CD1c-positive myeloid dendritic cell (primary cell): ENCODE results near the gene ZFP30.
"Not testable (repeated sequence)": the region's sequence is repeated elsewhere in the genome, so short reads cannot be mapped to it uniquely, and the experiment has no call there.

ENCODE experiments used
- DNase-seq: peaks from one replicate; pipeline ENCODE4 v3.0.0-alpha.2; 2016; ENCODE audit errors: extremely low spot score

The ZFP30 gene

DNA sequence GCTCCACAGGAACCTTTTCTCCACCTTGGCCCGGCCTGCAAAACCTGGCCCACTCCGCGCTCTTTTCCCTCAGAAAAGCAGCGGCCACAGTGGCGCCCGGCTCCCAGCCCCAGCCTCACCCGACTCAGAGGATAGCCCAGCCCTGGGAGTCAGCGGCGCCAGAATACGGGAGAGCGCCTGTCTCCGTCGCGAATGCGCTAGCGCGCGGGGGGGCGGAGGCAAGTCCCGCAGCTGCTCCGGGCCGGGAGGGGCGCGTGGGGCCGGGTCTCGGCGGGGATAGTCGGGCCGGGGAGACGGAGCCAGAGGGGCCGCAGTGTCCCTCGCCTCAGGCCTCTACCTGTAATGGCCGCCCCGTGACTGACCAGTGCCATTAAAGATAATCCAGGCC lies at the start of gene ZFP30:
Gene ZFP30, minus strand, starts transcription at position 165 of the 388 bp plus-strand sequence. CDS start 7,643 bp downstream, outside the sequence.
- peak; percentile 80 for DNase-seq

DNA sequence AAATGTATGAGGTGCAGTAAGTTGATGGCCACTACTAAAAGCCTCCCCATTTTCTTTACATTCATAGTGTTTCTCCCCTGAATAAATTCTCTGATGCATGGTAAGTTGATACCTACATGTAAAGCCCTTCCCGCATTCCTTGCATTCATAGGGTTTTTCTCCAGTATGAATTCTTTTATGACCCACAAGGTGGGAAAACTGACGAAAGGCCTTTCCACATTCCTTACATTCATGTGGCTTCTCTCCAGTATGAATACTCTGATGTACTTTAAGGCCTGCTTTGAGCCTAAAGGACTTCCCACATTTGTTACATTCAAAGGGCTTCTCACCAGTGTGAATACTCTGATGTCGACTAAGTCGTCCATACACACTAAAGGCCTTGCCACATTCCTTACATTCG lies 43.8 kb upstream of the ZFP30 start:
- DNase-seq, result no peak

DNA sequence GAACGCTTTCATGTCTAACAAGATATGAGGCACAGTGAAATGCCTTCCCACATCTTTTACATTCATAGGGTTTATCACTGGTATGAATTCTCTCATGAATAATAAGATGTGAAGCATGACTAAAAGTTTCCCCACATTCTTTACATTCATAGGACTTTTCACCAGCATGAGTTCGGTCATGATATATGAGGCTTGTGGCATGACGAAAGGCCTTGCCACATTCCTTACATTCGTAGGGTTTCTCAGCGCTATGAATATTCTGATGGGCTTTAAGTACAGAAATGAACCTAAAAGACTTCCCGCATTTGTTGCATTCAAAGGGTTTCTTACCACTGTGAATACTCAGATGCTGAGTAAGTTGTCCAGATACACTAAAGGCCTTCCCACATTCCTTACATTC lies 43.0 kb upstream of the ZFP30 start:
- DNase-seq, result no peak

DNA sequence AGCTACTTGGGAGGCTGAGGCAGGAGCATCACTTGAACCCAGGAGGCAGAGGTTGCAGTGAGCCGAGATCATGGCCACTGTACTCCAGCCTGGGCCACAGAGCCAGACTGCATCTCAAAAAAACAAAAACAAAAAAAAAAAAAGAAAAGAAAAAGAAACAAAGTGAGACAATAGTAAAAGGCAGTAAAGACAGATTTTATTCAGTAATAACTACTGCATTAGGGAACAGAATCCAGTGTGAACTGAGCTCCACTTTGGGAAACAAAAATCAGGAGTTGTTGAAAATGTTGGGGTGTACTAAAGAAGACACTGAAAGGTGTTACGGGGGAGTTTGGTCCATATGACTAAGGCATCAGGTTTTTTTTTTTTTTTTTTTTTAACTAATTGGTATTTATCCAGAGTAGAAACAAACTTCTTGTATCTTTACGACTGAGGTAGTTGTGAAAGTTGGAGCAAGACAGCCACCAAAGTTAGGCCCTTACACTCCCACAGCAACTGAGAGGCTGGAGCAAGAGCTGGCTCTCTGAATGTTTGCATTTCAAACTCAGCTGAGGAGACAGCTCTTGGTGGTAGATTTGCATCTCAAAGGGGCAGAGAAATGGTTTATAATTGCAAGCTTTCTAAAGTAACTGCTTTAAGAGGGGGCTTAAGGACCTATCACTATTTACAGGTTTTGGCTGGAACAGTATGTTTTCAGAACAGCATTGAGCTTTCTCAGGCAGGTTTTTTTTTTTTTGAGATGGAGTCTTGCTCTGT lies 40.1 kb upstream of the ZFP30 start:
- DNase-seq, result no peak

DNA sequence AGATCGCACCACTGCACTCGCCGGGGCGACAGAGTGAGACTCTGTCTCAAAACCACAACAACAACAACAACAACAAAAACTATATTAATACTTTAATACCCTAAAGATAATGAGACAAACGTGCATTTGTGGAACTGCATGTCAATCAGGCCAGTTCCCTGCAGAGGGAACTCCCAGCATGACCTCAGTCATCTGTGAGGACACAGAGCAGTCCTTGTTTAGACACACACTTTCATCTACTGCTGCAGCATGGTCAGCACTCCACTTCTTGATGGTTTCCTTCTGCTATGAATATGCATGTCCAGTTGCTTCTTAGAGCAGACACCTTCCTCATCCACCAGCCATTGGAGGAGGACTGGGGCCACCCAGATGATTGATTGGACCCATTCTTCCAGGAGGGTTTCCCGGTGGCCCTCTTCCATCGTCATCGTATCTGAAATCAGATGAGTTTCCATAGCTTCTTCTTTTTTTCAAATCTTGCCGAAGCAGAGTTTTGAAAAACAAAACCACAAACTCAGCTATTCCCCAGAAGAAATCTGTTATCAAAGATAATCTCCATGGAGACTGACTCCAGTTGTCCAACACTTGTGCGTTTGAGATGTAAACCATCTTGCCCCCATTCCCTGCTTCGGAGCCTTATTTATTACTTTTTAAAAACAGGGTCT lies 37.8 kb upstream of the ZFP30 start:
- DNase-seq, result no peak

DNA sequence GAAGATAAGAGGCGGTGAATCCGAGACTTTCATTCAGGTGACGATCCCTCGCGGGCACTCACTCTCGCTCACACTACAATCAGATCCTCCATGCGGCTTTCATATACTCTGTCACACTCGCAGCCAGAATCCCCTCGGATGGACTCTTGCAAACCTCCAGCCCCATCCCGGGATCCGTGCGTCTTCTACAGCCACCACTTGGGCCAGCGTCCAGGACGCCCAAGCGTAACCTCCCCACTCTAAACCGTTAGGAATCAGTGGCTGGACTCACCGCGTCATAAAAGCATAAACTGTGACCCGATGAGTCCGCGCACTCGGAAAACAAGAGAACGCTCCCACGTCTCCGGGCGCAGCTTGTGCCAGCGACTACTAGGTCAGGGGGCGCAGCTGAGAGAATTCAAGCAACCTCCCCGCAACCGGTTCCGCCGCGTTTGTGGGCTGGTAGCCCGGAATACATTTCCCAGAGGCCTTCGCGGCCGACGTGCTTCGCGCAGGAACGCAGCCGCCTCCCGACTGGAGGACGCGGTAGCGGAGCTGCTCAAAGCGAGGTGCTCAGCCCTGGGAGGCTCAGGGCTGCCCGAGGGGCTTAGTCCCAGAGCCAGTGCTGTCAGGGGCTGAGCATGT lies 36.7 kb upstream of the ZFP30 start:
- peak; percentile 84 for DNase-seq

DNA sequence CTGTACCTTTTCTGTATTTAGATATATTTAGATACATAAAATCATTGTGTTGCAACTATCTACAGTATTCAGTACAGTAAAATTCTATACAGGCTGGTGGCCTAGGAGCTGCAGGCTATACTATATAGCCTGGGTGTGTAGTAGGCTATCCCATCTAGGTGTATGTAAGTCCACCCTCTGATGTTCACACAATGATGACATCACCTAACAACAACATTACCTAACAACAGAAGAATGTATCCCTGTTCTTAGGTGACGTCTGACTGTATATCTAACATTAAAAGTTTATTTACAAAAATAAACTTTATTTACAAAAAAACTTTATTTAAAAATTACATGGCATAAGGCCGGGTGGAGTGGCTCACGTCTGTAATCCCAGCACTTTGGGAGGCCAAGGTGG lies 28.3 kb upstream of the ZFP30 start:
- DNase-seq, result no peak

DNA sequence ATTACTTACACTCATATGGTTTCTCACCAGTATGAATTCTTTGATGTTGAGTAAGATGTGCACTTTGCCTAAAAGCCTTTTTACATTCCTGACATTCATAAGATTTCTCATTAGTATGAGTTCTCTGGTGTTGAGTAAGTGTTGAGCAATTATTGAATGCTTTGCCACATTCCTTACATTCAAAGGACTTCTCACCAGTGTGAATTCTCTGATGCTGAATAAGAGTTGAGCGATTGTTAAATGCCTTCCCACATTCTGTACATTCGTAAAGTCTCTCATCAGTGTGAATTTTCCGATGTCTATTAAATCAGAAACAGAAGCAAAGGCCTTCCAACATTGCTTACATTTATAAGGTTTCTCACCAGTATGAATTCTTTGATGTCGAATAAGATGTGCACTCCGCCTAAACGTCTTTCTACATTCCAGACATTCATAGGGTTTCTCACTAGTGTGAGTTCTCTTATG lies 14.2 kb upstream of the ZFP30 start:
- DNase-seq, result no peak

DNA sequence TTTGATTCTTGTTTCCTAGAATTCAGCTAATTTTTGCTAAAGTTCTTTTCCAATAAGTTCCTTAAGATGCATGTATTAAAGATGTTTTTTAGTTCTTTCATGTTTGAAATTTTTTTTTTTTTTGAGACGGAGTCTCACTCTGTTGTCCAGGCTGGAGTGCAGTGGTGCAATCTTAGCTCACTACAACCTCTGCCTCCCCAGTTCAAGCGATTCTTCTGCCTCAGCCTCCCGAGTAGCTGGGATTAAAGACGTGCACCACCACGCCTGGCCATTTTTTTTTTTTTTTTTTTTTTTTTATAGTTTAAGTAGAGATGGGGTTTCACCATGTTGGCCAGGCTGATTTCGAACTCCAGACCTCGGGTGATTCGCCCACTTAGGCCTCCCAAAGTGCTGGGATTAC lies 1.9 kb upstream of the ZFP30 start:
- DNase-seq, result not testable (repeated sequence)

DNA sequence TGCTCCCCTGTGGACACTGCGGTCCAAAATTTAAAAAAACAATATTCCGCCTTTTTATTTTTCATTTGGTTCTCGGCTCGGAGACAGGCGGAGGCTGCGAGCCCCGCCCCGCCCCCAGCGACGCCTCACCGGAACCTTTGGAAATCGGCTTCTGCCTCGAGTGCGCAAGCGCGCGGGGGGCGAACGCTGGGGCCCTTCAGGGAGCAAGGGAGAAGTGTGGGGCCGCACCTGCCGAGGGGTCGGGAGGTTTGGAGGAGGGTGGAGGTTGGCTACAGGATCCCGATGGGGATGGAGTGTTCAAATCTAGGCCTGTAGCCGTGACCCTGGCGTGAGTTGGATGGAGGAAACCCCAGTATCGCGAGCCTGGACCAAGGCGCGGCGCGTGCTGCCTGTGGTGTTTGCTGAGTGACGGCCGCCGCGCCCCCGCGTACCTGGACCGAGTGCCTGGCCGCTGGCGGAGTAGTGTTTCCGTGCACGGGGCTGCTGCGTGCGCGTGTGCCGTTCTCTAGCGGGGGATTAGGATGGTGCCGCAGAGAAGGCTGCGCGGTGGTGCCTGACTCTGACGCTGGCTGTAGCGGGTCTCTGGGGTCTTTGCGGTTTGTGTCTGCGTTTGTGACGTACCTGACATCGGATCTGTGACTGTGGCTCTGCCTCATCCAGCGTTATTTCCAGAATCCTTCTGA lies 565 bp upstream of the ZFP30 start:
- peak; percentile 83 for DNase-seq

DNA sequence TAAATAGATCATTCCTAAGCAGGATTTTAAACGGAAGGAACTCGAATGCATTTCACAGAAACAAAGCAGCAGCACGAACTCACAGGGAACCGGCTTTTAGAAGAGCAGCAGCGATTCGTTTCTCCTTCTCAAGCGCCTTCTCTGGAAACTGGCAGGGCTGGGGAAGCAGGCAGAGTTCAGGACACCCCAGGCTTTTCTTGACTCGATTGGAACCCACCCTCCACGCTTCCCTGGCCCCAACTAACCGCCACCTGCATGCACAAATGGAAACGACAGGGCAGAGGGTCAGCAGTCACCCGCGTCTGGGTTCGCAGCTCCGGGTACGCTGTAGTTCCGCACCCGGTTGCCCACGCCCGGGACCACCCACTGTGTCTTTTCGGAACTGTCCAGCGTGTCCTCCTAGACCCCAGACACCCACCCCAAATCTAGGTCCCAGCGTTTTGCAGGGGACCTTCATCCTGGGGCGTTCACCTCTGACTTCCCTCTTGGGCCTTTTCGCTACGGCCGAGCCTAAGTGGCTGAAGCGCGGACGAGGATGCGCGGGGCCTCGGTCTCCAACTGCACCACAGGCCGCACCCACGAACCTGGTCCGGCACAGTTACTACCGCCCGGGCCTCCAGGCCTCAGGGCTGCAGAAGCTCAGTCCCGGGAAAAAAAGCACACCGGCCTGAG lies 500 bp downstream of the ZFP30 start:
- DNase-seq, result peak; percentile 36

DNA sequence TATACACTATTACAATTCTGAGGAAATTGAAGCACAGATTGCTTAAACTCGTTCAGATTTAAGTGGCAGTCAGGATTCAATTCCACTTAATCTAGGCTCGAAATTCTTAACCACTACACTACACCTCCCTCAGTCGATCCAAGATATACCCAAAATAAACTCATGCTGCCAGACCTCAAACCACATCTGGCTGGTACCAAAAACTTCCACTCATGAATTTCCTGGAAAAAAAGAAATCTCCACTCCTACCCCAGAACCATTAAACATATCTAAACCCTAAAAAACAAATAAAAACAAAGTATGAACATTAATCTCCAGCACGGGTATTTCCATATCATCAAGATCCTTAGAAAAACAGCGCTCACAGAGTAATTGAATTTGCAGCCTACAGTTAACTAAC lies 1.1 kb downstream of the ZFP30 start:
- no peak for DNase-seq

DNA sequence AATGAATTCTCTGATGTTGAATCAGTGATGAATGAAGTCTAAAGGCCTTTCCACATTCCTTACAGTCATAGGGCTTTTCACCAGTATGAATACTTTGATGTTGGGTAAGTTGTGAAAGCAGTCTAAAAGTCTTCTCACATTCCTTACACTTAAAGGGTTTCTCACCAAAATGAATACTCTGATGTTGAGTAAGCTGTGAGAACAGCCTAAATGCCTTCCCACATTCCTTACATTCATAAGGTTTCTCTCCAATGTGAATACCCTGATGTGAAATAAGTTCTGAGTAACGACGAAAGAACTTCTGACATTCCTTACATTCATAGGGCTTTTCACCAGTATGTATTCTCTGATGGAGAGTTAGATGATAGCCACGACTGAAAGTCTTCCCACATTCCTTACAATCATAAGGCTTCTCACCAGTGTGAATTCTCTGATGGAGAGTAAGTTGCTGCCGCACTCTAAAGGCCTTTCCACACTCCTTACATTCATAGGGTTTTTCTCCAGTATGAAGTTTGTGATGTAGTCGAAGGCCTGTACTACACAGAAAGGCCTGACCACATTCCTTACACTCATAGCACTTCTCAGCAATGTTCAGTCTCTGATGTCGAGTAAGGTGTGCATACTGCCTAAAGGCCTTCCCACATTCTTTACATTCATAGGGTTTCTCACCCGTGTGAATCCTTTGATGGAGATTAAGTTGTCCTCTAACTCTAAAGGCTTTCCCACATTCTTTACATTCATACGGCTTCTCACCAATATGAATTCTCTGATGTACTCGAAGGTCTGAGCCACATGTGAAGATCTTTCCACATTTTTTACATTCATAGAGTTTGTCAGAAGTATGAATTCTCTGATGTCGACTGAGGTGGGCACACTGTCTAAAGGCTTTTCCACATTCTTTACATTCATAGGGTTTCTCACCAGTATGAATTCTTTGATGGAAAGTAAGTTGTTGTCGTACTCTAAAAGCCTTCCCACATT lies 19.9 kb downstream of the ZFP30 start:
- no peak for DNase-seq

DNA sequence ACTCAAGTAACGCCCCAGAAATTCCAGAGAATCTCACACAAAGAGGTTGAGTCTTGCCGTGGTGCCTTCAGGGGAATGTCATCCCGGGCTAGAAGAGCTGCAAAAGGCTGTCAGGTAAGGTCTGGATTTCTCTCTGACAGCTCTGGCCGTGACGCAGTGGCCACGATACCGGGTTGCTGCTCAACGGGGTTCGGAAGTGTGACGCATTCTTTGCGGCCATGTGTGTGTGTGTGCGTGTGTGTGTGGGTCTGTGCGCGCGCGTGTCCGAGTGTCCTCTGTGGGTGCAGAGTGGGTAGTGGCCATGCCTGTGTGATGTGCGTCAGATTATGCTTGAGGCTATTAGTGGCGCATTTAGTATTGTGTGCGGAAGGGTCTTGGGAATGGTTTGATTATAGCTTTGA lies 60.3 kb downstream of the ZFP30 start:
- peak; percentile 54 for DNase-seq

DNA sequence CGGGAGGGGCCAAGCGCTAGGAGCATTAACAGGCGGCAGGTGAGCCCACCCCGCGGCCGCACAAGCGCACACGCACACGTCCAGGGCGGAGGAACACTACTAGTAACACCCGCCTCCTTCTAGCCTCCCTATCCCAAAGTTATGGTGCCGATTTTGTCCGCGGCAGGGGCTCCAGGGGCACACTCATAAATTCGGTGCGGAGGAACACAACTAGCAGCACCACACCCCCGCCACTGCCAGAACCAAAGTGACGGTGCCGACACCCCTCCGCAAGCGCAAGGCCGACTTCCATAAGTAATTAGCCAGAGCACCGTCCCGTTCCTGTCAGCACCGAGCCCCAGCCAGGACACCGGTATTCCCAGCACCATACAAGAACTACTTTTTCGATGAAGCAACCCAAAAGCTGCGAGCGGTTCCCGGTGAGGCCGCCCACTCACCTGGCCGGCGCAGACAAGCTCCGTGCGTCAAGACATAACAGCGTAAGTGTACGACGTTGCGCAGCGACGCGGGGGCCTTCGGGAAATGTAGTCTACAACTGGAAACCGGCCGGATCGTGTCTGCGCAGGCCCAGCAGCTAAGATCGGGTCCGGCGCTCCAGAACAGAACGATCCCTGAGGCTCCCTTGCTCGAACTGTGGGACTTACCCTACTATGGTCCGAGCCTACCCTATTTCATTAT lies 60.8 kb downstream of the ZFP30 start, which contains the start of the genes ZNF540 and ZNF571:
Gene ZNF540, plus strand, starts transcription at position 573 of the 678 bp plus-strand sequence. CDS start 3,572 bp downstream, outside the sequence.
Gene ZNF571, minus strand, starts transcription at position 489 of the 678 bp plus-strand sequence. CDS start 8,116 bp downstream, outside the sequence.
- peak; percentile 96 for DNase-seq

DNA sequence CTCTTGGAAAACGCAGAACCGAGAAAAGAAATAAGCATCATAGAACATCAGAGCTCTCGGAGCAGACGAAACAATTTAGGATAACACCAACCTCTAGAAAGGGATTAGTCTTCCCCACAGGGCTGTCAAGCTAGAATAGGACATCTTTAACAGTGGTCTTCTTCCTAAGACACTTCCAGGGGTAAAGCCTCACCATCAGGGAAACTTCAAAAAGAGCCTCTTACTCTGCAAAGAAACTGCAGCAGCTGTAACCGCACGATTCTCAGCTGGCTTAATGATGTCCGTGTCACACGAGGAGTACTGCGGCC lies 61.3 kb downstream of the ZFP30 start:
- DNase-seq, result peak; percentile 10

DNA sequence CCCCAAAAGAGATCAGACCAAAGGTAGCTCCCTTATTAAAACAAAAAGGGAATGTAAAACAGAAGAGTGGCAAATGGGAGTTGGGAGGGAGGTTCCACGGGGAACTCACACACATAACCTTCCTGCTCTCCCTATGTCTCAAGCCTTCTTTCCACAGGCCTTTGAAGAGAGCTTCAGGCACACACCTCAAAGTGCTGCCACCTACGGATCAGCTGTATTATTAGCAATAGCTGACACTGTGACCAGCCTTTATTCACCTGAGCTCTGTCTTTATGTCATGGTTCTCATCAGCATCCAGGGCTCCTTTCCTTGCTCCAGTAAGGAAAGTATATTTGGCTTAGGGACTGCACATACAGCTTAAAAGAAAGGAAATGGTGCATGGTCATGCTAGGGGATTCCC lies 71.9 kb downstream of the ZFP30 start:
- no peak for DNase-seq

DNA sequence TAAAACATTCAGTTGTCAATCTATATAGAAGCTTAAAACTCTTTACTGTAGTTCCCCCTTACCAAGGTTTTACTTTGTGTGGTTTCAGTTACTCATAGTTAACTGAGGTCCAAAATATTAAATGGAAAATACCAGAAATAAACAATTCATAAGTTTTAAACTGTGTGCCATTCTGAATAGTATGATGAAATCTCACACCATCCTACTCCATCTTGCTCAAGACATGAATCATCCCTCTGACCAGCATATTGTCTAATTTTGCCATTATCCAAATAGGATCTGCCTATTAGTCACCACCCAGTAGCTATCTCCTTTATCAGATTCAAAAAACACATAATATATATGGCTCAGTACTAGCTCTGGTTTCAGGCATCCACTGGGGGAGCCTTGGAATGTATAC lies 83.1 kb downstream of the ZFP30 start:
- DNase-seq, result no peak

DNA sequence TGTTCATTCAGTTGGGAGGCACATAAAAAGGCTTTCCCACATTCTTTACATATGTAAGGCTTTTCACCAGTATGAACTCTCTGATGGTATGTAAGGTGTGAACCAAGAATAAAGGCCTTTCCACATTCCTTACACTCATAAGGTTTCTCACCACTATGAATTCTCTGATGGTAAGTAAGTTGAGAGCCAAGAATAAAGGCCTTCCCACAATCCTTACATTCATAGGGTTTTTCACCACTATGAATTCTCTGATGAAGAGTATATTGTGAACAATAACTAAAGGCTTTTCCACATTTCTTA lies 89.9 kb downstream of the ZFP30 start:
- no peak for DNase-seq
